Measurements from ENCODE around the gene TRERF1.
"Not testable (repeated sequence)": the region's sequence is repeated elsewhere in the genome, so short reads cannot be mapped to it uniquely, and the experiment has no call there.

Gene TRERF1, protein sequence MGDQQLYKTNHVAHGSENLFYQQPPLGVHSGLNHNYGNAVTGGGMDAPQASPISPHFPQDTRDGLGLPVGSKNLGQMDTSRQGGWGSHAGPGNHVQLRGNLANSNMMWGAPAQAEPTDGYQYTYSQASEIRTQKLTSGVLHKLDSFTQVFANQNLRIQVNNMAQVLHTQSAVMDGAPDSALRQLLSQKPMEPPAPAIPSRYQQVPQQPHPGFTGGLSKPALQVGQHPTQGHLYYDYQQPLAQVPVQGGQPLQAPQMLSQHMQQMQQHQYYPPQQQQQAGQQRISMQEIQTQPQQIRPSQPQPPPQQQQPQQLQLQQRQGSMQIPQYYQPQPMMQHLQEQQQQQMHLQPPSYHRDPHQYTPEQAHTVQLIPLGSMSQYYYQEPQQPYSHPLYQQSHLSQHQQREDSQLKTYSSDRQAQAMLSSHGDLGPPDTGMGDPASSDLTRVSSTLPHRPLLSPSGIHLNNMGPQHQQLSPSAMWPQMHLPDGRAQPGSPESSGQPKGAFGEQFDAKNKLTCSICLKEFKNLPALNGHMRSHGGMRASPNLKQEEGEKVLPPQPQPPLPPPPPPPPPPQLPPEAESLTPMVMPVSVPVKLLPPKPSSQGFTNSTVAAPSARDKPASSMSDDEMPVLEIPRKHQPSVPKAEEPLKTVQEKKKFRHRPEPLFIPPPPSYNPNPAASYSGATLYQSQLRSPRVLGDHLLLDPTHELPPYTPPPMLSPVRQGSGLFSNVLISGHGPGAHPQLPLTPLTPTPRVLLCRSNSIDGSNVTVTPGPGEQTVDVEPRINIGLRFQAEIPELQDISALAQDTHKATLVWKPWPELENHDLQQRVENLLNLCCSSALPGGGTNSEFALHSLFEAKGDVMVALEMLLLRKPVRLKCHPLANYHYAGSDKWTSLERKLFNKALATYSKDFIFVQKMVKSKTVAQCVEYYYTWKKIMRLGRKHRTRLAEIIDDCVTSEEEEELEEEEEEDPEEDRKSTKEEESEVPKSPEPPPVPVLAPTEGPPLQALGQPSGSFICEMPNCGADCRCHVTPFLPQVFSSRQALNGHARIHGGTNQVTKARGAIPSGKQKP (N-terminal part only)

DNA sequence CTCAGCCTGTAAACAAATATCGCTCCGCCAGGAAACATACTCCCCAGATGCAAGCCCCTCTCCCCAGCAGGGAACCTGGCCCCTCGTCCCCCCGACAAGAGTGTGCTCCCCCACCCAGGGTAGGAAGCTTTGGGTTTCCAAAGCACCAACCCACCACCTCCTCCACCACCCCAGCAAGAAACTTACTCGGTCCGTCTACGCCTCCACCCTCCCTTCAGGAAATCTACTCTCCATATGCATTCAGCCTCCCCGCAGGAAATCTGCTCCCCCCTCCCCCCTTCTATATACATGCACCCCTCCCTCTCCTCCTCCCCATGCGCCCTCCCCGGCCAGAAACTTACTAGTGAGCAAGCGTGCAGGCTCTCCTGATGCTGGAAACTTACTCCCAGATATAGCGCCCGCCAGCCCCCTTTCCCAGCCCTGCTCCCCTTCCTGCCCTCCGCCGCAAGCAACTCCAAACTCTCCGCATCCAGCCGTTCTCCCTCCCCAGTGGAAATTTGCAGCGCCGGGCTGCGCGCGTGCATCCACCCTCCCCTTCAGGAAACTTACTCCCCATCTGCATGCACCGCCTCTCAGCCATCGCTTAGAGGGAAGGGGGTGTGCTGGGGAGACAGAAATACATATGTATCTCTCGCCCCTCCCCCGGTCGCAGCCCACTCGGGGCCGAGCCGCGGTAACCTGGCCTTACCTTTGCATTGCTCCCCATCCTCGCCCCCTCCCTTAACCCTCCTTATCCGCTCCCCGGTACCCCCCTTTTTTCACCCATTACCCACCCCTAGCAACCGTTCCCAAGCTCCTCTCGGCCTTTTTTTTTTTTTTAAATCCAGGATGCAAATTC, at the start of gene TRERF1:
Gene TRERF1, minus strand, starts transcription at position 594 of the 838 bp plus-strand sequence. CDS start 182,336 bp downstream, outside the sequence.
- peak; percentile 85 for DNase-seq

DNA sequence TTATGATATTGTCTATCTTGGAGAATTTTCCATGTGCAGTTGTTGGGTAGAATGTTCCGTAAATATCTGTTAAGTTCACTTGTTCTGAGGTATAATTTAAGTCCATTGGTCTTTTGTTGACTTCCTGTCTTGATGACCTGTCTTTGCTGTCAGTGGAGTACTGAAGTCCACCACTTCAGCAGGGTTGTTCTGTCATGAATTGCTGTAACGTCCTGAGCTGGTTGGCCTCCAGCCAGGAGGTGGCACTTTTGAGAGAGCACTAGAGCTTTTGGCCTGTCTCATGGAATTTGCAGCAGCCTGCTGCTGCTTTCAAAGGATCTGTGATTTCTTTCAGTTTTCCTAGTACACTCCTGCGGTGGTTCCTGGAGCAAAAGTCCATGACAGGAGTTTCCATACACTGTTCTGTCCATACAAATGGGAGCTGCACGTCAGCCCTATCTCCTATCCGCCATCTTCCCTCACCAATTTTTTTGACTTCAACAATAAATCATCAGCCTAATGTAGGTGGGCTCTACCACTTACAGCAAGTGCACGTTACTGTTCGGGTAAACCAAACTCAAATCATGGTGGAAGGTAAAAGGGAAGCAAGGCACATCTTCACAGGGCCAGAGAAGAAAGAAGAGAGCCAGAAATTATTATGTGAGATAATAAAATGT, 46.9 kb upstream of the TRERF1 start:
- DNase-seq, result no peak

DNA sequence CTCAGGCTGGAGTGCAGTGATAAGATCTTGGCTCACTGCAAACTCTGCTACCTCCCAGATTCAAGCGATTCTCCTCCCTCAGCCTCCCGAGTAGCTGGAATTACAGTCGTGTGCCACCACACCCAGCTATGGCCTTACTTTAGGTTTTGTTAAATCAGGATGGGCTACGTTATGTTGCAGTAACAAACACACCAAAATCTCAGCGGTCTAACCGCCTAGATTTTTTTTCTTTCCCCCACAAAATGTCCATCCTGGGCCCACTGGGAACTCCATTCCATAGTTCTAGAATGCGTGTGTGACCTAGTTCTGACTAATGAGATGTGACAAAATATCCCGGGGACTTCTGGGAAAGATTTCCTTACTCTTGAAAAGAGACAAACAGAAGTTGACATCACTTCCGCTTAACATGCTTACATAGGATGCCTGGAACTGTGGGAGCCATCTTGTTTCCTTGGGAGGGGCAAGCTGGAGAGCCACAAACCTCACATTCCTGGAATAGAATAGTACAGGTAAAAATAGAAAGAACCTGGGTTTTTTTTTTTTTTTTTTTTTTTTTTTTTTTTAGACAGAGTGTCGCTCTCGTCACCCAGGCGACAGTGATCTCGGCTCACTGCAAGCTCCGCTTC, 42.3 kb upstream of the TRERF1 start:
- DNase-seq, result no peak

DNA sequence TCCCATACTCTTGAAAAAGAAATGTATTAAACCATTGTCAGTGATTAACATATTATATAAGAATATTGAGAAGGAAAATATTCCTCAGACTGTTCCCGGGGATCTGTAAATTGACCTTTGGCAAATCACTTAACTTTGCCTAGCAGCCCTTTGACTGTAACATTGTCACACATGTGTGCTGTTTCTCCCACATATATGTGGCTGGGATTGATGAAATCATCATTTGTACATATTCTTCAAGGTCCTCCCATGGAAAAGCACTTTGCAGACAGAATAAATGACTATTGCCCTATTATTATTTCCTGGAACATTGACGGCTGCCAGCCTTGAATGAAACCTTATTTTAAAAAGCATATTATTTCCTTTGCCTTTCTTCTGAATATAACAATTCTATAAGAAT, 36.4 kb upstream of the TRERF1 start:
- DNase-seq, result no peak

DNA sequence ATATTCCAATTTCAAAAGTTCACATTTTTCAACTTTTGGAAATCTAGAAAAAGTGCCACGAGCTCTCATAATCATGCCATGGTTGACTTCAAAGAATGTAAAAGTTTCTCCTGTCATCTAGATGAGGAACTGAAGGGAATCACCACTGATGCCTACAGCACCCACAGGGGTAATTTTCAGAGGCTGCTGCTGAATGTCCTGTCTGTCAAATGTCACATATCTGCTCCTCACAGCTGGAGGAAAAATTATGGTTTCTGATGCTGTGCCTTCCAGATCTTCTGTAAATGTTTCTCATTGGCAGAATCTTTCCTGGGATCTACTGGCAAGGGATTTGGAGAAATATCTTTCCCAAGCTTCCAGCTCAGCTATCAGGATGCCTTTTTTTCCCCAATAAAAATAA, 32.5 kb upstream of the TRERF1 start:
- no peak for DNase-seq

DNA sequence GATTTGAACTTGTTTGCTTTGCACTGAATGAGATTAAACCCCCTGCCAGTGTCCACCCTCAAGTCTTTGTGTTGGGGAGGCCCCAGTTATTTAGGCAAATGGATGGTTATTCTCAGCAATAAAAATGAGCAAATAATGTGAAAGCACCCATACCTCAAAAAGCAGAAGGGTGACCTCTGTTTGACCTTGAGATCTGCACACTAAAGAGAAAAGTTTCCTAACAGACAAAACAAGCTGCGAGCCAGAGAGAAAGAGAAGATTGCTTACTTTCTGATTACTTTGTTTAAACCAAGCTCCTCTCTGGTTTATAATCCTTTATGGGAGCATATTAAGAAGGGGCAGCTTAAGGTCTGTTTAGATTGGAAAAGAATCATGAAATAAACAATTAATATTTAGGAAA, 30.4 kb upstream of the TRERF1 start:
- no peak for DNase-seq

DNA sequence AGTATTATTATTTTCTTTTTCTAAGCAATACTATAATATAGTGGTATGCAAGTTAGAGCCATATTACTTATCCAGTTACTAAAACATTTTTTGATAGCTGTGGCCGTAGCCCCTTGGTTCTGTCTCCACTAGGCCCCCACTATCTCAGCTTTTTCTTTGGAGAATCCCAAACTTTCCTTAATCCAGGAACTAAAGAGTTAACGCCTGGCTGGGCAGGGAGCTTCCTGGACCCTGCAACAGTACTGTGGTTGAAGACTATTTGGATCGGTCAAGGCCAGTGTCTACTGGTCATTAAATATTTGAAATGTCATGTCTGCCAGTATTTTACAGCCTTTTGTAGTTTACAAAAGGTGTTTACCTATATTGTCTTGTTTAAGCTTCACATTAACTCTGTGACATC, 20.0 kb upstream of the TRERF1 start:
- no peak for DNase-seq

DNA sequence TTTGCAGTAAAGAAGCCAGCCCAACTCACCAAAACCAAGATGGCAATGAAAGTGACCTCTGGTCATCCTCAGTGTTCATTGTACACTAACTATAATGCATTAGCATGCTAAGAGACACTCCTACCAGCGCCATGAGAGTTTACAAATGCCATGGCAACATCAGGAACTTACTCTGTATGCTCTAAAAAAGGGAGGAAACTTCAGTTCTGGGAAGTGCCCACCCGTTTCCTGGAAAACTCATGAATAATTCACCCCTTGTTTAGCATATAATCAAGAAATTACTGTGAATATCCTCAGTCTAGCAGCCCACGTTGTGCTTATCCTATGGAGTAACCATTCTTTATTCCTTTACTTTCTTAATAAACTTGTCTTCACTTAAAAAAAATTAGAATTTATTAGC, 19.4 kb upstream of the TRERF1 start:
- DNase-seq, result no peak

DNA sequence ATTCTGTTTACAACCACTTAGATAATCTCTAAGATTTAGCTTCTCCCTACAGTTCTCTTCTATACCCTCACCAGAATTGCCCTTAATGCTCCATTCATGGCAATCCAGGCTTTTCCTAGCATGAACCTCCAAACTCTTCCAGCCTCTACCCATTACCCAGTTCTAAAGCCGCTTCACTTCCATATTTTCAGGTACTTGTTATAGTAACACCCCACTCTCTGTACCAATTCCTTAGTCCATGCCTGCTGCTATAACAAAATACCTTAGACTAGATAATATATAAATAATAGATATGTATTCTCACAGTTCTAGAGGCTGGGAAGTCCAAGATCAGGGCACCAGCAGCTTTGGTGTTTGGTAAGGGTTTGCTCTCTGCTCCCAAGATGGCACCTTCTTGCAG, 16.5 kb upstream of the TRERF1 start:
- DNase-seq, result no peak

DNA sequence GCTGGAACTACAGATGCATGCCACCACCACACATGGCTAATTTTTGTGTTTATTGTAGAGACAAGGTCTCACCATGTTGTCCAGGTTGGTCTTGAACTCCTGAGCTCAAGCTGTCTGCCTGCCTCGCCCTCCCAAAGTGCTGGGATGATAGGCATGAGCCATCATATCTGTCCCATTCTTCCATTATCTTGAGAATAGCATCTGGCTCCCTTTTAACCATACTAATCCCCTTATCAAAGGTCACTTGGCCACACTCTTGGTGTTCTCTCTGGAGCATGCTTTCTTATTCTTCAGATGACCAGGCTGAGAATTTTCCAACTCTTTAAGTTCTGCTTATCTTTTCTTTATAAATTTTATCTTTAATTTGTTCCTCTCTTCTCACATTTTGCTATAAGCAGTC, 15.9 kb upstream of the TRERF1 start:
- DNase-seq, result no peak

DNA sequence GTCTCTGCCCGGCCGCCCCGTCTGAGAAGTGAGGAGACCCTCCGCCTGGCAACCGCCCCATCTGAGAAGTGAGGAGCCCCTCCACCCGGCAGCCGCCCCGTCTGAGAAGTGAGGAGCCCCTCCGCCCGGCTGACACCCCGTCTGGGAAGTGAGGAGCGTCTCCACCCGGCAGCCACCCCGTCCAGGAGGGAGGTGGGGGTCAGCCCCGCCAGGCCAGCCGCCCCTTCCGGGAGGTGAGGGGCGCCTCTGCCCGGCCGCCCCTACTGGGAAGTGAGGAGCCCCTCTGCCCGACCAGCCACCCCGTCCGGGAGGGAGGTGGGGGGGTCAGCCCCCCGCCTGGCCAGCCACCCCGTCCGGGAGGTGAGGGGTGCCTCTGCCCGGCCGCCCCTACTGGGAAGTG, 14.7 kb upstream of the TRERF1 start:
- not testable (repeated sequence) for DNase-seq

DNA sequence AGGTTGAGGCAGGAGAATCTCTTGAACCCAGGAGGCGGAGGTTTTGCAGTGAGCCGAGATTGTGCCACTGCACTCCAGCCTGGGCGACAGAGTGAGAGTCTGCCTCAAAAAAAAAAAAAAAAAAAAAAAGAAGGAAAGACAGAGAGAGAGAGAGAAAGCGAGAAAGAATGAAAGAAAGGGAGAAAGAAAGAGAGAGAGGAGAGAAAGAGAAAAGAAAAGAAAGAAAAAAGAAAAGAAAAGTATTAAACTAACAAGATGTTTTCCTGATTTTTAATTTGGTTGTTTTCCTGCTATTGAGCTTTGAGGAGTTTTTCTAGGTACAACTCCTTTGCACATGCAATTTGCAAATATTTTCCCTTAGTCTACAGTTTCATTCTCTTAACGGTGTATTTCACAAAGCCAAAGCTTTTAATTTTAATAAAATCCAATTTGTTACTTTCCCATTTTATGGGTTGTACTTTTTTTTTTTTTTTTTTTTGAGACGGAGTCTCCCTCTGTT, 10.8 kb upstream of the TRERF1 start:
- no peak for DNase-seq

DNA sequence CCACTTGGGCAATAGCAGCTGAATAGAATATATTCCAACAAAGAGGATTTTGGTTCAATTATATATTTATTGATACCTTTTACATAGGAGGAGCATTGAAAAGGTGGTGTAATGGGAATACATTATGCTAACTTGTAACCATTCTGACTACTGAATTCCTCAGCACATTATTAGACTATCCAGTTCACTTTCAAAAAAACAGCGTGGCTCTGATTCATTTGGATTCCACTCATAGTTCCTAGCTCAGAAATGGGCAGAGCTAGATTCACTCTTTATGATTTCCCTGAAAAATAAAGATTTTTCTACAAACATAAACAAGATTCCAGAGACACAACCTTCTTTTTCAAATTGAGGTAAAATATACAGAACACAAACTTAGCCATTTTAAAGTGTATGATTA, 9.2 kb upstream of the TRERF1 start:
- DNase-seq, result no peak

DNA sequence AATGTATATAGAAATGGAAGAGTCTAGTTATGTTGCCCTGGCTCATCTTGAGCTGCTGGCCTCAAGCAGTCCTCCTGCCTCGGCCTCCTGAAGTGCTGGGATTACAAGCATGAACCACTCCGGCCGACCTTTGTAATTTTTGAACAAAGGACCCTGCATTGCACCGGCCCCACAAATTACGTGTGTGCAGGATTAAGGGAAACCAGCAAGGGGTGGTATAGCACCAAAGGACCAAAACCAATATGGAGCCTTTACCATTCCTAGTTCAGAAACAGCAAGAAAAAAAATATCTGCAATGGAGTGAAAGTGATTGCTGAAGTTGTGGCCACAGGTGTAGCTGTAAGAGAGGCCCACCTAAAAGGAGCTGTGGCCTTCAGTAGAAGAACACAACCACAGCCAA, 8.2 kb upstream of the TRERF1 start:
- no peak for DNase-seq

DNA sequence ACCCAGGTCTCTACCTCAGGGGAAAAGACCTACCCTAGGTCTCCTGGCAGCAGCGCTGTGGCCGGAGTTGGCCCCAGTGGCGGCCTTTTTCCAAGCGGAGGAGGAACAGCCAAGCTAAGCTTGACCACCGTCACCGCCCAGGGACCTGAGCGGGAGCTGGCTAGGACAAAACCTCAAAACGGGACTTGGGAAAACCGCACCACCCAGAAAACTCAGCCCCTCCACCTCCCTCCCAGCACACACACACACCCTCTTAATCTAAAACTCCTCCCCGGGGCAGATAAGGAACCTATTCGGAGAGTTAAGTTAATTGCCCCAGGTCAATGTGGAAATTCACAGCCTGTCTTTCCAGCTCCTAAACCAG, 2.7 kb upstream of the TRERF1 start:
- DNase-seq, result no peak

DNA sequence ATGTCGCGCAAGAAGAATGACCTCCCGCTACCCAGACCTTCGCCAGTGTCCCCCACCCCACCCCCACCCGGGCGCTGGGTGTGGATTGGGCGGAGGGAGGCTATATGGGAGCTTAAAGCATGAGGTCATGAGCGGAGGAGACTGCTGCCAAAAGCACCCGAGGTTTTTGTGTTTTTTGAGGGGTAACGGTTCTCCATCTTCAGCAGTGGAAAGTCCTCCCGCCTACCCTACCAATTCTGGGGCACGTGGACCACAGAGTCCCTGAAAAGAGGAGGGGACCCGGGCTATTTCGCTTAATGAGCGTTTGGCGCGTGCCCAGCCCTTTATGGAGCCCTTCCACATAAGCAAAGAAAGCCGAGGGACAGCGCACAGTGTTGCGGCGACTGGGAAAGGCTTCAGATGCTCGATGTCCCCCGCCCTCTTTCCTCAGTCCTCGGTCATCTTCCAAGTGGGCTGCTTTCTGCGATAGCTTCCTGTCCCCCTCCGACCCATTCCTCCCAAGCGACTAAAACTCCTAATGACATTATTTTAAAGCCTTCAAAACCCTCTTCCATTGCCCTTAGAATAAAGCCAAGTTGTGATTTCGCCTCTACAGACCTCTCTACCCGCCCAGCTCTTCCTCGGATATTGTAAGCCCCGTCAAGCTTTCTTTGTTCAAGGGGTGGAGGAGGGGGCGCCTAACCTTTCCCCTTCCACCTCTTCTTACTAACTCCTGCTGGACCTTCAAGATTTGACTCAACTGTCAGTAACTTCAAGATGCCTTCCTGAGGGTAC, 2.1 kb upstream of the TRERF1 start:
- DNase-seq, result peak; percentile 45

DNA sequence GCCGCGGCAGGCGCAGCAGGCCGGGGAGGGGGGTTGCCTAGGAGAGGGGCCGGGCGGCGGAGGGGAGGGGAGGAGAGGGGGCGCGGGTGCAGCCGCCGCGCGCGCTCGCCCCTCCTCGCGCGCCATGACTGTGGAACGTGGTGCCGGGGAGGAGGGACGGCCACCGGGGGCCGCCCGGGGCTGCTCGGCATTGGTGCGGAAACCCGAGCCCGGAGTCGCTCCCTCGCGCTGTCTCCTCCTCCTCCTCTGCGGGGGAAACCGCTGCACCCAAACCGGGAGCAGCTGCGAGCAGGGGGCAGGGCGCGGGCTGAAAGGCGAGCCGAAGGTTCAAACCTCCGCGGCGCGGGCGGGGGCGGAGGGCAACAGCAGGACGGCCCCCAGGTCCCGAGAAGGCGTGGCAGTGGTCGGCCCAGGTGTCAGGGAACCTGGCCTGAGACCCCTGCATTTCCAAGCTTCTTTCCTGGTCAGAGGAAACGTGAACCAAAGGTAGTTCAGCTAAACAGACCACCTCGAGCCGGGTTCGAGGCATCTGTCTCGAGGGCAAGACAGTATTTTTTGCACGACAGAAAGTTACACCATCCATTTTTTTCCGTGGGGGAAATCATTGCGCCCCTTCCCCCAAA, 1.4 kb upstream of the TRERF1 start:
- DNase-seq, result peak; percentile 82

DNA sequence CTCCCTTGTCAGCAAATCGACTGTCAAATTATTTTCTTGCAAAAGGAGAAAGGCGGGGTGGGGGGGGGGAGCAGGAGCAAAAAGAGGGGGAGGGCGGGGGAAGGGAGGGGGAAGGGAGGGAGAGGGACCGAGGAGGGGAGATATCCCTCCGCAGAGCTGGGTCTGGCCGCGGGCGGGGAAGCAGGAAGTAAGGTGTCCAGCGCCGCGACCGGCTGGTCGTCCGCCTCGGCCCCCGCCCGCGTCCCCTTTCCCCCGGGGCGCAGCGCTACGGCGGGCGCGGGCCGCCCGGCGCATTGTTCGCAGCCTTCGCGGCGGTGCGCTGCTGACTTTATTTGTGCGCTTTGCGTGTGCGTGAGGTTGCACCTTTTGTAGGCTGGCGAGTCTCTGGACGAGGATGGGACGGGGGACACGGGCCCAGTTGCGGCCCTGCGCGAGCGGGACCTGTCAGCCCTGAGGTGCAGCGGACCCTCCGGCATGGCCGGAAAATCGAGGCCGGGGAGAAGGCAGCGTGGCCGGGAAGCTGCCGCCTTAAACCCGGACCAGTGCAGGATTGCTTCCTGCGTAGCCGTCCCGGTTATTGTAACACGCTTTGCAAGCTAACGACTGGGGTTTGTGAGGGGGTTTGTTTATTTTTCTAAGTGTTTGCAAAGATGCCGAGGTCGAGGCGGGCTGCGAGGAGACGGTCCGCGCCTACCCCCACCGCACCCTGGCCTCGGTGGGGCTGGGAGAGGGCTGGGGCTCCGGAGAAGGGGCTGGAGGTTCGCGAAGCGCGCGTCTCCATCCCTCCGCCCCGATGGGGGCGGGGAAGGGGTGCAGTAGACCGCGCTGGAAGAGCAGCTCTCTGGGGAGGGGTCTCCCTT, 675 bp upstream of the TRERF1 start:
- peak; percentile 85 for DNase-seq
